Central memory CD8-positive, alpha-beta T cell (primary cell): ENCODE data around the gene MYADM.

Experiments
- ATAC-seq: fragments of 150-1000 bp; cut with Tn5 transposase; replicated peaks from 2 replicates; pipeline ENCODE4 v1.10.0; 2022; ENCODE audit warnings: mild to moderate bottlenecking, moderate FRiP score, moderate number of reproducible peaks; ENCODE audit not compliant: poor library complexity, severe bottlenecking; ENCODE audit errors: extremely low read depth
- DNase-seq, 2 donors: peaks; one replicate each; pipeline ENCODE4 v3.0.0; 2021; ENCODE audit warnings: low spot score in 2 of 2
- H3K27ac Mint-ChIP-seq: one replicate; pipeline ENCODE4 v1.8.0; 2022; ENCODE audit warnings: low read depth, mild to moderate bottlenecking, moderate library complexity, mixed read lengths
- H3K27me3 Mint-ChIP-seq: one replicate; pipeline ENCODE4 v1.8.0; 2022; ENCODE audit warnings: mixed read lengths
- H3K36me3 Mint-ChIP-seq: one replicate; pipeline ENCODE4 v1.8.0; 2022; ENCODE audit warnings: mild to moderate bottlenecking, moderate library complexity, mixed read lengths; ENCODE audit not compliant: insufficient read depth
- H3K4me1 Mint-ChIP-seq: one replicate; pipeline ENCODE4 v1.8.0; 2022; ENCODE audit warnings: mixed read lengths
- H3K4me3 Mint-ChIP-seq: one replicate; pipeline ENCODE4 v1.8.0; 2022; ENCODE audit warnings: mild to moderate bottlenecking, moderate library complexity, mixed read lengths
- H3K9me3 Mint-ChIP-seq: one replicate; pipeline ENCODE4 v1.8.0; 2022; ENCODE audit warnings: mixed read lengths

The MYADM gene

DNA sequence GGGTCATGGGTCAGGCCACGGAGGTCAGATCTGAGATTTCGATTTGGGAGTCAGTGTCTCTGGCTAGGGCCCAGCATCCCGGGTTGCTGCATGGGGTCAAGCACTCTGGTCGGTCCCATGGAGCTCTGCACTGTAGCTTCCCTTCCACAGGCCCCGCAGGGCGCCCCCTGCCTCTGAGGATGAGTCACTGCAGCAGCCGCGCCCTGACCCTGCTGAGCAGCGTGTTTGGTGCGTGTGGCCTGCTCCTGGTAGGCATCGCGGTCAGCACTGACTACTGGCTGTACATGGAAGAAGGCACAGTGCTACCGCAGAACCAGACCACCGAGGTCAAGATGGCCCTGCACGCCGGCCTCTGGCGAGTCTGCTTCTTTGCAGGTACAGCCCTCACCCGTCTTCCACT is 45.0 kb downstream of the MYADM start:
- Mint-ChIP-seq H3K36me3 (peaks cover 2% of the 10 kb centered on the region), H3K27ac (no peak overlapping the region), H3K4me3 (no peak overlapping the region), H3K9me3 (peaks cover 6% of the 10 kb centered on the region), H3K4me1 (peaks cover 14% of the 10 kb centered on the region), H3K27me3 (peaks cover 81% of the 10 kb centered on the region)
- DNase-seq (no peak), ATAC-seq (no peak)

DNA sequence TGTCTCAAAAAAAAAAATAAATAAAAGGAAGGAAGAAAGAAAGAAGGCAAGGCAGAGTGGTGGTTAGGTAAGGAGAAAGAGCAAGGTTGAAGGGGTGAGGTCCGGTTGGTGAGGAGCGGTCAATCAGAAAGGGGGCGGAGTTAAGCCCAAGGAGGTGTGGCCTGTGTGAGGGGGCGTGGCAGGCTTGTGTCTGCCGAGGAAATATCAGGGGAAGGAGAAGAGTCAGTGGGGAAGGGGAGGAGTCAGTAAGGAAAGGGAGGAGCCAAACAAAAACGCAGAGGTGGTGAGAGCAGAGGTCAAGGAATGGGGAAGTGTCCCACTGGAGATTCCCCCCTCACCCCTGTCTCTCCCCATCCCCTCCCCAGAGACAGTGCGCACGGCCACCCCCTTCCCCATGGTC is 47.3 kb downstream of the MYADM start:
- Mint-ChIP-seq H3K36me3 (peaks cover 2% of the 10 kb centered on the region), H3K9me3 (peaks cover 6% of the 10 kb centered on the region), H3K27ac (no peak overlapping the region), H3K4me1 (no peaks in the 10 kb centered on the region), H3K27me3 (peaks cover 62% of the 10 kb centered on the region), H3K4me3 (no peak overlapping the region)
- DNase-seq (no peak), ATAC-seq (no peak)

DNA sequence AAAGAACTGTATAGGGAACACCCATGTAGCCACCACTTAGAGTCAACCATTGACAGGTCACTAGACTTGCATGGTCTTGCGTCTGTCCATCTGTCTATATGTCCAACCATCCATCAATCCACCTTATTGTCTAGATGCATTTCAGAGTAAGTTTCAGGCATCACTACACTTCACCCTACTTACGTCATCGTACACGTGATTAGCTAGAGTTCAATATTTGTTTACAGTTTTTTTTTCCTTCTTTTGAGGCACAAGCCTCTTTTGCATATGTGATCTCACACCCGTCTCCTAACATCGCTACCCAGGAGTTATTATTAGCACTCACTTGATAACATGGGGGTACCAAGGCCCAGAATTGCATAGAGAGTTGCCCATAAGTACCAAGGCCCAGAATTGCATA is 48.3 kb downstream of the MYADM start:
- Mint-ChIP-seq H3K4me3 (no peak overlapping the region), H3K36me3 (peaks cover 2% of the 10 kb centered on the region), H3K27me3 (peaks cover 52% of the 10 kb centered on the region), H3K4me1 (no peaks in the 10 kb centered on the region), H3K9me3 (peaks cover 6% of the 10 kb centered on the region), H3K27ac (no peak overlapping the region)
- no peak for ATAC-seq
- no peak for DNase-seq

DNA sequence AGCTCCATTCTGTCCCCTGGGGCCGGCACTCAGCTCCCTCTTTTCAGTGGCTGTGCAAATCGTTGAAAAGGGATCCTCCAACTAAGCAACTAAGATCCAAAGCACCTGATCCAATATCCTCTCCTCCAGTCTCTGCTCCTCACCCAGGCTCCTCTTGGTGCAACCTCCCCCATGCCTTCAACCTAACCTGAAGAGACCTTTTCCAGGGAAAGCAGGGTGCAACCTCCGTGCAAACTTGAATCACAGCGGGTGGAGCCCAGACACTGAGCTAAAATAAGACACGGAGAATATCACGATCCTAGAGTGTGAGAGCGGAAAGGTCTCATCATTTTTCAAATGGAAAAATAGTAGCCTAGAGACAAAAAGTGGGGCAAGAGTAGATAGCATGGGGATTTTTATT is 49.7 kb downstream of the MYADM start:
- Mint-ChIP-seq H3K27ac (no peak overlapping the region), H3K4me1 (no peaks in the 10 kb centered on the region), H3K9me3 (peaks cover 6% of the 10 kb centered on the region), H3K4me3 (no peak overlapping the region), H3K36me3 (no peaks in the 10 kb centered on the region), H3K27me3 (peaks cover 38% of the 10 kb centered on the region)
- DNase-seq (no peak), ATAC-seq (no peak)
